Activated CD8-positive, alpha-beta memory T cell treated with anti-CD3 and anti-CD28 coated beads, Interleukin-2, amount 50 U/mL, for 1 hour (primary cell): ENCODE data around the gene GRIA3.
"Not testable (repeated sequence)": the region's sequence is repeated elsewhere in the genome, so short reads cannot be mapped to it uniquely, and the experiment has no call there.

ENCODE experiments used
- DNase-seq: peaks from one replicate; pipeline ENCODE4 v3.0.0-alpha.2; 2020; ENCODE audit errors: extremely low read depth

The GRIA3 gene

GRCh38 chrX:123455693-123456092 lies 271.6 kb downstream of the GRIA3 start:
- DNase-seq: no peak

- DNase-seq: no peak
These were observed 280.6 kb downstream of the GRIA3 start for GRCh38 chrX:123464709-123465108.

- DNase-seq: no peak
These were observed 284.4 kb downstream of the GRIA3 start for GRCh38 chrX:123468481-123468880.

GRCh38 chrX:123475068-123475724 lies 291.1 kb downstream of the GRIA3 start:
- no peak for DNase-seq

GRCh38 chrX:123476611-123477219 lies 292.6 kb downstream of the GRIA3 start:
- DNase-seq: no peak

- no peak for DNase-seq
These were observed 293.6 kb downstream of the GRIA3 start for GRCh38 chrX:123477673-123478072.

GRCh38 chrX:123481913-123482851 lies 298.1 kb downstream of the GRIA3 start:
- DNase-seq: no peak

GRCh38 chrX:123486297-123486696 lies 302.2 kb downstream of the GRIA3 start:
- no peak for DNase-seq

- DNase-seq: no peak
These were observed 303.2 kb downstream of the GRIA3 start for GRCh38 chrX:123487236-123487635.

- DNase-seq: no peak
These were observed 303.6 kb downstream of the GRIA3 start for GRCh38 chrX:123487669-123488068.

- DNase-seq: no peak
These were observed 304.9 kb downstream of the GRIA3 start for GRCh38 chrX:123489011-123489410.

- DNase-seq: no peak
These were observed 309.8 kb downstream of the GRIA3 start for GRCh38 chrX:123493857-123494256.

- DNase-seq: no peak
These were observed 315.7 kb downstream of the GRIA3 start for GRCh38 chrX:123499787-123500186.

- no peak for DNase-seq
These were observed 320.0 kb downstream of the GRIA3 start for GRCh38 chrX:123504047-123504446.

GRCh38 chrX:123504630-123505270 lies 320.7 kb downstream of the GRIA3 start:
- DNase-seq: no peak

- no peak for DNase-seq
These were observed 329.7 kb downstream of the GRIA3 start for GRCh38 chrX:123513585-123514278.

- DNase-seq: not testable (repeated sequence)
These were observed 330.2 kb downstream of the GRIA3 start for GRCh38 chrX:123514279-123514640.

GRCh38 chrX:123518791-123519190 lies 334.7 kb downstream of the GRIA3 start:
- no peak for DNase-seq

- DNase-seq: no peak
These were observed 341.1 kb downstream of the GRIA3 start for GRCh38 chrX:123525123-123525725.

GRCh38 chrX:123530726-123531125 lies 346.6 kb downstream of the GRIA3 start:
- DNase-seq: not testable (repeated sequence)
